H7 (cell line): ENCODE data around the gene NKD2. TPM values are rescaled to one million over a fixed set of nuclear protein-coding genes. Genes with fewer than 3 reads are reported as not detected.
A peak's percentile ranks its signal among the peaks of the same experiment; 100 is the strongest.
"Not testable (repeated sequence)": the region's sequence is repeated elsewhere in the genome, so short reads cannot be mapped to it uniquely, and the experiment has no call there.

Source experiments
- DNase-seq: peaks from one replicate; pipeline ENCODE4 v3.0.0; 2012
- H3K27me3 ChIP-seq: 2 replicates; pipeline ENCODE4 v1.6.0; 2011; ENCODE audit warnings: mild to moderate bottlenecking, low read length; ENCODE audit not compliant: control insufficient read depth, insufficient read depth
- H3K36me3 ChIP-seq: replicated peaks from 2 replicates; pipeline ENCODE4 v1.5.1; 2011; ENCODE audit warnings: low read length; ENCODE audit not compliant: control insufficient read depth, insufficient read depth
- H3K4me3 ChIP-seq: 2 replicates; pipeline ENCODE4 v1.5.1; 2011; ENCODE audit warnings: low read depth, mild to moderate bottlenecking, control low read depth, low read length, moderate library complexity; ENCODE audit not compliant: insufficient read depth
- total RNA-seq: library from RNA; depleted of rRNA; stranded (reverse); fragments of >200 nt; shearing (Covaris generic); gene quantifications from 2 replicates; pipeline ENCODE4 v1.2.3, GENCODE V29; 2014

The NKD2 gene
- total RNA-seq, 1 experiment from 2014 or later, result 4.9 TPM

- not testable (repeated sequence) for H3K27me3 ChIP-seq, H3K36me3 ChIP-seq, H3K4me3 ChIP-seq
- peak; percentile 22 for DNase-seq
Observed at GRCh38 chr5:1061292-1061691, 52.7 kb downstream of the NKD2 start.

- peaks cover 3% of the 10 kb centered on the region; the same call in 1 of the 2 replicates for H3K36me3 ChIP-seq
Observed at GRCh38 chr5:1061916-1062315, 53.3 kb downstream of the NKD2 start.

GRCh38 chr5:1062761-1063568, 54.4 kb downstream of the NKD2 start:
- peaks cover 3% of the 10 kb centered on the region; the same call in 1 of the 2 replicates for H3K36me3 ChIP-seq
- no peaks in the 10 kb centered on the region for H3K27me3 ChIP-seq
- H3K4me3 ChIP-seq, result no peak overlapping the region
- peak; percentile 50 for DNase-seq

More at GRCh38 chr5:1061916-1062315, 53.3 kb downstream of the NKD2 start:
- peak; percentile 51 for DNase-seq
- no peaks in the 10 kb centered on the region for H3K27me3 ChIP-seq
- no peak overlapping the region for H3K4me3 ChIP-seq

GRCh38 chr5:1063661-1064382, 55.2 kb downstream of the NKD2 start:
- no peak overlapping the region for H3K4me3 ChIP-seq
- no peaks in the 10 kb centered on the region for H3K27me3 ChIP-seq
- DNase-seq, result peak; percentile 54
- H3K36me3 ChIP-seq, result peaks cover 3% of the 10 kb centered on the region; the same call in 1 of the 2 replicates

- peak; percentile 35 for DNase-seq
- peaks cover 3% of the 10 kb centered on the region; the same call in 1 of the 2 replicates for H3K36me3 ChIP-seq
- no peaks in the 10 kb centered on the region for H3K27me3 ChIP-seq
- H3K4me3 ChIP-seq, result no peak overlapping the region
Observed at GRCh38 chr5:1064383-1065142, 56.0 kb downstream of the NKD2 start.

GRCh38 chr5:1065143-1065750, 56.6 kb downstream of the NKD2 start:
- H3K4me3 ChIP-seq, result no peak overlapping the region
- peak; percentile 57 for DNase-seq
- H3K36me3 ChIP-seq, result peaks cover 2% of the 10 kb centered on the region; the same call in 1 of the 2 replicates
- no peaks in the 10 kb centered on the region for H3K27me3 ChIP-seq

- Histone ChIP-seq H3K27me3 (no peaks in the 10 kb centered on the region), H3K4me3 (no peak overlapping the region), H3K36me3 (peaks cover 2% of the 10 kb centered on the region; the same call in 1 of the 2 replicates)
- peak; percentile 49 for DNase-seq
Observed at GRCh38 chr5:1065891-1066650, 57.5 kb downstream of the NKD2 start.

- H3K36me3 ChIP-seq, result peaks cover 2% of the 10 kb centered on the region; the same call in 1 of the 2 replicates
- H3K27me3 ChIP-seq, result no peaks in the 10 kb centered on the region
- DNase-seq, result no peak
- no peak overlapping the region for H3K4me3 ChIP-seq
Observed at GRCh38 chr5:1066676-1067075, 58.1 kb downstream of the NKD2 start.

GRCh38 chr5:1067141-1068121, 58.8 kb downstream of the NKD2 start:
- no peak overlapping the region for H3K4me3 ChIP-seq
- DNase-seq, result peak; percentile 63

GRCh38 chr5:1068204-1068894, 59.7 kb downstream of the NKD2 start:
- Histone ChIP-seq H3K4me3 (no peak overlapping the region), H3K36me3 (no peaks in the 10 kb centered on the region; the same call in 1 of the 2 replicates), H3K27me3 (no peaks in the 10 kb centered on the region)
- DNase-seq, result peak; percentile 87

More at GRCh38 chr5:1067141-1068121, 58.8 kb downstream of the NKD2 start:
- Histone ChIP-seq H3K36me3 (peaks cover 2% of the 10 kb centered on the region; the same call in 1 of the 2 replicates), H3K27me3 (no peaks in the 10 kb centered on the region)

- no peak overlapping the region for H3K4me3 ChIP-seq
- no peak for DNase-seq
- H3K36me3 ChIP-seq, result no peaks in the 10 kb centered on the region; the same call in 1 of the 2 replicates
Observed at GRCh38 chr5:1068895-1069719, 60.5 kb downstream of the NKD2 start.

More at GRCh38 chr5:1068895-1069719, 60.5 kb downstream of the NKD2 start:
- H3K27me3 ChIP-seq, result no peaks in the 10 kb centered on the region
